ENCODE data around the gene GAB2.

- TF ChIP-seq POLR2AphosphoS5 (IDR thresholded peaks at IDR 0.05) (no peak), CTCF (IDR thresholded peaks at IDR 0.05) (no peak), EP300 (IDR thresholded peaks at IDR 0.05) (no peak), POLR2A (IDR thresholded peaks at IDR 0.05) (no peak)
These were observed 31.2 kb downstream of the GAB2 start for GRCh38 chr11:78386215-78386941.

All from suprapubic skin (tissue), 4 donors.